PC-9 (cell line): ENCODE measurements around the gene MYO19. TPM values are rescaled to one million over a fixed set of nuclear protein-coding genes. Genes with fewer than 3 reads are reported as not detected.

Experiments used
- BruUV-seq: library from RNA; stranded (reverse); fragments of 400-500 nt; replicated peaks from 2 replicates; lab custom pipeline; 2021; lab: Mats Ljungman, UMichigan
- CTCF ChIA-PET: fragments of 300-600 bp; sonication (Branson Sonifier 250); formaldehyde crosslinking; loops from one replicate; lab custom pipeline; 2022; ENCODE audit warnings: antibody characterized with exemption; lab: Charles Lee
- POLR2A ChIA-PET: fragments of 300-600 bp; sonication (Branson Sonifier 250); formaldehyde crosslinking; loops from one replicate; lab custom pipeline; 2022; ENCODE audit warnings: antibody characterized with exemption; ENCODE audit not compliant: unreplicated experiment; lab: Charles Lee
- DNase-seq, 2 experiments: peaks; one replicate each; pipeline versions ENCODE4 v3.0.0 to v3.0.0-alpha.2; 2015 to 2022; ENCODE audit warnings: mixed read lengths in 1 of 2
- H2AFZ ChIP-seq: fragments of 200-600 bp; sonication (generic); 2 replicates; pipeline ENCODE4 v1.8.1; 2017; ENCODE audit warnings: antibody characterized with exemption
- H3F3A ChIP-seq: fragments of 200-600 bp; sonication (generic); 2 replicates; pipeline ENCODE4 v1.8.1; 2017; ENCODE audit warnings: antibody characterized with exemption, mild to moderate bottlenecking, low read depth; ENCODE audit not compliant: insufficient read depth
- H3K27ac ChIP-seq: fragments of 200-600 bp; sonication (generic); 2 replicates; pipeline ENCODE4 v1.6.1; 2016; ENCODE audit warnings: mixed run types
- H3K27me3 ChIP-seq: fragments of 200-600 bp; sonication (generic); 2 replicates; pipeline ENCODE4 v1.6.1; 2016; ENCODE audit warnings: low read depth, mixed run types; ENCODE audit not compliant: insufficient read depth
- H3K36me3 ChIP-seq: fragments of 200-600 bp; sonication (generic); 2 replicates; pipeline ENCODE4 v1.6.1; 2016; ENCODE audit warnings: low read depth, mixed run types
- H3K4me1 ChIP-seq: fragments of 200-600 bp; sonication (generic); replicated peaks from 2 replicates; pipeline ENCODE4 v1.6.1; 2016; ENCODE audit warnings: mixed run types; ENCODE audit not compliant: insufficient read depth
- H3K4me2 ChIP-seq: fragments of 200-600 bp; sonication (generic); 2 replicates; pipeline ENCODE4 v1.6.1; 2017; ENCODE audit warnings: mixed run types
- H3K4me3 ChIP-seq: fragments of 200-600 bp; sonication (generic); 2 replicates; pipeline ENCODE4 v1.6.1; 2016; ENCODE audit warnings: mixed run types
- H3K79me2 ChIP-seq: fragments of 200-600 bp; sonication (generic); 2 replicates; pipeline ENCODE4 v1.6.1; 2017; ENCODE audit warnings: low read depth, mixed run types
- H3K9me2 ChIP-seq: fragments of 200-600 bp; sonication (generic); 2 replicates; pipeline ENCODE4 v1.8.1; 2017; ENCODE audit warnings: mild to moderate bottlenecking; ENCODE audit not compliant: insufficient read depth
- H3K9me3 ChIP-seq: fragments of 200-600 bp; sonication (generic); 2 replicates; pipeline ENCODE4 v1.8.1; 2016; ENCODE audit warnings: low read depth; ENCODE audit not compliant: insufficient read depth
- H4K20me1 ChIP-seq: fragments of 200-600 bp; sonication (generic); 2 replicates; pipeline ENCODE4 v1.8.1; 2017; ENCODE audit not compliant: insufficient read depth
- CTCF ChIP-seq: fragments of 200-600 bp; sonication (generic); conservative IDR thresholded peaks from 2 replicates; pipeline ENCODE4 v1.6.1; 2017; ENCODE audit warnings: mixed run types, antibody characterized with exemption, mild to moderate bottlenecking, moderate library complexity
- EZH2 ChIP-seq: fragments of 200-600 bp; sonication (generic); IDR thresholded peaks from 2 replicates; pipeline ENCODE4 v1.8.0; 2017; ENCODE audit warnings: antibody characterized with exemption, low read depth
- intact Hi-C: fragments of 100-400 bp; cut with micrococcal nuclease; formaldehyde crosslinking; loops from one replicate; pipeline ENCODE4 v1.10.0; 2022; ENCODE audit not compliant: unreplicated experiment
- total RNA-seq: library from RNA; stranded (reverse); gene quantifications from 2 replicates; pipeline ENCODE4 v1.2.3, GENCODE V29; 2021

Gene MYO19
- total RNA-seq, 1 experiment from 2014 or later: 110 TPM

- Histone ChIP-seq H3K4me3 (no peak overlapping the region), H3K9me3 (no peaks in the 10 kb centered on the region), H3K79me2 (no peaks in the 10 kb centered on the region), H2AFZ (no peak overlapping the region), H3K4me2 (no peak overlapping the region), H3K36me3 (no peaks in the 10 kb centered on the region), H3K27ac (no peak overlapping the region), H3K9me2 (no peaks in the 10 kb centered on the region), H4K20me1 (no peaks in the 10 kb centered on the region), H3F3A (no peaks in the 10 kb centered on the region), H3K27me3 (peaks cover 100% of the 10 kb centered on the region), H3K4me1 (no peaks in the 10 kb centered on the region)
- TF ChIP-seq CTCF (no peak), EZH2 (no peak)
- no TSS peak for BruUV-seq
- ChIA-PET CTCF (no interaction called here), POLR2A (no interaction called here)
- intact Hi-C loops: no loop called here
- no peak for DNase-seq
Measured at GRCh38 chr17:36474571-36474970, 60.1 kb downstream of the MYO19 start.

GRCh38 chr17:36470499-36470898, 64.2 kb downstream of the MYO19 start:
- no peak for TF ChIP-seq EZH2
- TF ChIP-seq CTCF: no peak
- H2AFZ ChIP-seq: no peak overlapping the region
- H3K27me3 ChIP-seq: peaks cover 97% of the 10 kb centered on the region
- intact Hi-C loops: no loop called here
- no peaks in the 10 kb centered on the region for H3K9me2 ChIP-seq
- H3K79me2 ChIP-seq: no peaks in the 10 kb centered on the region
- no peaks in the 10 kb centered on the region for H4K20me1 ChIP-seq
- H3K36me3 ChIP-seq: no peaks in the 10 kb centered on the region
- no peak overlapping the region for H3K4me3 ChIP-seq
- no peaks in the 10 kb centered on the region for H3K9me3 ChIP-seq
- ChIA-PET POLR2A (no interaction called here), CTCF (no interaction called here)
- no peaks in the 10 kb centered on the region for H3K4me1 ChIP-seq
- no peaks in the 10 kb centered on the region for H3F3A ChIP-seq
- no peak overlapping the region for H3K27ac ChIP-seq
- H3K4me2 ChIP-seq: no peak overlapping the region
- DNase-seq: no peak
- no TSS peak for BruUV-seq

GRCh38 chr17:36469733-36470132, 64.9 kb downstream of the MYO19 start:
- CTCF ChIA-PET: interaction anchor here (0.6 kb wide), 1 partner anchor 97 kb away, joined by 3 read pairs; no protein-coding TSS in a partner anchor

More at GRCh38 chr17:36469733-36470132, 64.9 kb downstream of the MYO19 start:
- no peaks in the 10 kb centered on the region for H3K36me3 ChIP-seq
- H3K9me3 ChIP-seq: no peaks in the 10 kb centered on the region
- intact Hi-C loops: no loop called here
- H3F3A ChIP-seq: no peaks in the 10 kb centered on the region
- no peak overlapping the region for H3K4me3 ChIP-seq
- no peak overlapping the region for H3K4me2 ChIP-seq
- no peaks in the 10 kb centered on the region for H4K20me1 ChIP-seq
- H3K79me2 ChIP-seq: no peaks in the 10 kb centered on the region
- peaks cover 95% of the 10 kb centered on the region for H3K27me3 ChIP-seq
- no peak for DNase-seq
- no peaks in the 10 kb centered on the region for H3K4me1 ChIP-seq
- no peak overlapping the region for H2AFZ ChIP-seq
- BruUV-seq: no TSS peak
- H3K9me2 ChIP-seq: no peaks in the 10 kb centered on the region
- TF ChIP-seq EZH2 (no peak), CTCF (no peak)
- POLR2A ChIA-PET: no interaction called here
- H3K27ac ChIP-seq: no peak overlapping the region
